ENCODE data around the gene TOX4.

DNA sequence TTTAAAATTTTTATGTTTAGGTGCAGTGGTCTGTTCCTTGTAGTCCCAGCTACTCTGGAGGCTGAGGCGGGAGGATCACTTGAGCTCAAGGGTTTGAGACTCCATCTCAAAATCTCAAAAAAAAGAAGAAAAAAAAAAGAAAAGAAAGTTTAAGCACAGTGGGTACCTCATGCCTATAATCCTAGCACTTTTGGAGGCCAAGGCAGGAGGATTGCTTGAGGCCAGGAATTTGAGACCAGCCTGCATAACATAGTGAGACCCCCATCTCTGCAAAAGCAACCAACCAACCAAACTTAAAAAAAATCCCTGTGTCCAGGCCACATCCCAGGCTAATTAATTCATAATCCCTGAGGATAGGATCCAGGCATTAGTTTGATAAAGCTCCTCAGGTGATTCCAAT, 52.5 kb downstream of the TOX4 start:
- TF ChIP-seq, protein P1, sequence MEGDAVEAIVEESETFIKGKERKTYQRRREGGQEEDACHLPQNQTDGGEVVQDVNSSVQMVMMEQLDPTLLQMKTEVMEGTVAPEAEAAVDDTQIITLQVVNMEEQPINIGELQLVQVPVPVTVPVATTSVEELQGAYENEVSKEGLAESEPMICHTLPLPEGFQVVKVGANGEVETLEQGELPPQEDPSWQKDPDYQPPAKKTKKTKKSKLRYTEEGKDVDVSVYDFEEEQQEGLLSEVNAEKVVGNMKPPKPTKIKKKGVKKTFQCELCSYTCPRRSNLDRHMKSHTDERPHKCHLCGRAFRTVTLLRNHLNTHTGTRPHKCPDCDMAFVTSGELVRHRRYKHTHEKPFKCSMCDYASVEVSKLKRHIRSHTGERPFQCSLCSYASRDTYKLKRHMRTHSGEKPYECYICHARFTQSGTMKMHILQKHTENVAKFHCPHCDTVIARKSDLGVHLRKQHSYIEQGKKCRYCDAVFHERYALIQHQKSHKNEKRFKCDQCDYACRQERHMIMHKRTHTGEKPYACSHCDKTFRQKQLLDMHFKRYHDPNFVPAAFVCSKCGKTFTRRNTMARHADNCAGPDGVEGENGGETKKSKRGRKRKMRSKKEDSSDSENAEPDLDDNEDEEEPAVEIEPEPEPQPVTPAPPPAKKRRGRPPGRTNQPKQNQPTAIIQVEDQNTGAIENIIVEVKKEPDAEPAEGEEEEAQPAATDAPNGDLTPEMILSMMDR (IDR thresholded peaks at IDR 0.05) = no peak
- no peak for TF ChIP-seq POLR2A (IDR thresholded peaks at IDR 0.05)
